Inflammatory macrophage treated with lipopolysaccharide for 4 hours (primary cell): ENCODE measurements around the gene OR51E2.
A peak's percentile ranks its signal among the peaks of the same experiment; 100 is the strongest.

Source experiments
- DNase-seq: peaks from one replicate; pipeline ENCODE4 v3.0.0-alpha.2; 2020

OR51E2 gene

GRCh38 chr11:4658629-4659445 is 38.8 kb downstream of the OR51E2 start:
- DNase-seq = no peak

DNA sequence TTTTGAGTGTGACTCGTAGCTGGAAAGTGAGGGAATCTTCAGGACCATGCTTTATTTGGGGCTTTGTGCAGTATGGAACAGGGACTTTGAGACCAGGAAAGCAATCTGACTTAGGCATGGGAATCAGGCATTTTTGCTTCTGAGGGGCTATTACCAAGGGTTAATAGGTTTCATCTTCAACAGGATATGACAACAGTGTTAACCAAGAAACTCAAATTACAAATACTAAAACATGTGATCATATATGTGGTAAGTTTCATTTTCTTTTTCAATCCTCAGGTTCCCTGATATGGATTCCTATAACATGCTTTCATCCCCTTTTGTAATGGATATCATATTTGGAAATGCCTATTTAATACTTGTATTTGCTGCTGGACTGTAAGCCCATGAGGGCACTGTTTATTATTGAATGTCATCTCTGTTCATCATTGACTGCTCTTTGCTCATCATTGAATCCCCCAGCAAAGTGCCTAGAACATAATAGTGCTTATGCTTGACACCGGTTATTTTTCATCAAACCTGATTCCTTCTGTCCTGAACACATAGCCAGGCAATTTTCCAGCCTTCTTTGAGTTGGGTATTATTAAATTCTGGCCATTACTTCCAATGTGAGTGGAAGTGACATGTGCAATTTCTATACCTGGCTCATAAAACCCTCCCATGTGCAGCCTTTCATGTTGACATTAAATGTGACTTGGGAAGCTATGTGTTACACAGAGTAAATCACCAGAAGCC is 42.9 kb downstream of the OR51E2 start:
- DNase-seq = peak; percentile 7

- no peak for DNase-seq
These were observed 49.9 kb downstream of the OR51E2 start for GRCh38 chr11:4647766-4648165.

DNA sequence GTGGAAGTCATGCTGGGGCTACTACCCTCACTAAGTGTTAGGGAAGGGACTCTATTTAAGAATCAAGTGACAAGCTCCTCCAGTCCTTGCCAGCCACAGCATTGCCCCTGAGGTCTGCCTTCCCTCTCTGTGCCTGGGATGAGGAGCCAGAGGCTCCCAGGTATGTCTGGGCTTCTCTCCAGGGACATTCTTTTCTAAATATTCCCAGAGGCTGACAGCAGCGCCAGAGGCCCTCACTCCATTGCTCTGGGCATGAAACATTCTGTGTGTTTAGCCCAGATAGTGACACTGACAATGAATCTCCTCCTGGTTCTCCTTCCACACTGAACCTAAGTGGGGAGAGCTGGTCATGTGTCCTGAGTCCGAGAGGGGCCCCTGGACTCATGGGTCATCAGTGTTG is 51.7 kb downstream of the OR51E2 start:
- DNase-seq = no peak

DNA sequence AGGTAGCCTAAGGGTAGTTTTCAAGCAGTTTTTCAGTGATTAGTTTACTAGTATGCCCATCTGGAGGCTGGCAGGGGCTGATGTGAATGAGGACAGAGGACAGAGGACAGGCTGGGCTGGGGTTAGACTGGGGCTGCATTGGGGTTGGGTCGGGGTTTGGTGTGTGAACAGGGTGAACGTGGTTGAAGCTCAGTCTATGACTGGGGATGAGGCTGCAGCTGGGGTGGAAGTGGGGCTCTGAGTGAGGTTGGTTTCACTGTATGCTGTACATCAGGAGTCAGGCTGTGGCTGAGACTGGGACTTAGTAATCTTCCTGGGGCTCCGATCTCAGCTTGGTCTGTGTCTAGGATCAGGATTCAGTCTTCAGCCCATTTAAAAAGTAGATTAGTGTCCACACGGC is 53.4 kb downstream of the OR51E2 start:
- no peak for DNase-seq

- DNase-seq = no peak
These were observed 54.0 kb downstream of the OR51E2 start, which contains the start of gene OR51E1 for GRCh38 chr11:4643682-4644081. Gene OR51E1 (plus strand): TSS chr11:4643982. CDS start chr11:4652527, 8,545 bp downstream.

DNA sequence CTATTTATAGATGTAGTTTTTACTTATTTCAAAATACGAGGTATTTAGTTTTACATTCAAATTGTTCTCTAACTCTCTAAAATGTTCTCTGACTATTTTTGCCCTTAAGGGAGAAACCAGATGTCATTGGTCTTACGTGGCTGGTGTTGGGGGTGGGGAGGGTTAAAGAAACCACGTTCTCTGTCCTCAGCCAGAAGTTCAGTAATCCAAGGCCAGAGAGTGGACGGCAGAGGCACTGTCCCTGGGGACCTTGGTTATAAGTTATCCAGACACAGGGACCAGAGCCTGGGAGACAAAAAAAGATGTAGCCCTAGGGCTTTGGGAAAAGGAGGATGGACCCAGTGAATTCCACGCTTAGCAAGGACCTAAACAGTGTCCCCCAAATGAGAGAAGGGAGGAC is 54.6 kb downstream of the OR51E2 start:
- no peak for DNase-seq

GRCh38 chr11:4642043-4642442 is 55.6 kb downstream of the OR51E2 start:
- no peak for DNase-seq

DNA sequence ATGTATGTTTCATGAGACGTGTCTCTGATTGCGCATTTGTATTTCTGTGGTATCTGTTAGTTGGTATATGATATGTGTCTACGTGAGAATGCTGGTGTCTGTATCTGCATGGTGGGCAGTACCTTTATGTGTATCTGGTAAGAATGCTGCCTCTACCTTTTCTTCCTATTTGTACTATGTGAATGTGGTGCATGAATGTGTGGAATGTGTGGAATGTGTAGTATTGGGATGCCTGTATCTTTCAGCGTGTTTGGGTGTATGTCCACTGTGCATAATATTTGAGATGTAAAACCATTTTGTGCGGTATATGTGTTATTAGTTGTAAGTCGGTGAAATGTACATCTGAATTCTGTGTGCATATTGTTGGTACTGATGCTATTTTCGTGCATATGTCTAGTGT is 56.2 kb downstream of the OR51E2 start:
- no peak for DNase-seq

DNA sequence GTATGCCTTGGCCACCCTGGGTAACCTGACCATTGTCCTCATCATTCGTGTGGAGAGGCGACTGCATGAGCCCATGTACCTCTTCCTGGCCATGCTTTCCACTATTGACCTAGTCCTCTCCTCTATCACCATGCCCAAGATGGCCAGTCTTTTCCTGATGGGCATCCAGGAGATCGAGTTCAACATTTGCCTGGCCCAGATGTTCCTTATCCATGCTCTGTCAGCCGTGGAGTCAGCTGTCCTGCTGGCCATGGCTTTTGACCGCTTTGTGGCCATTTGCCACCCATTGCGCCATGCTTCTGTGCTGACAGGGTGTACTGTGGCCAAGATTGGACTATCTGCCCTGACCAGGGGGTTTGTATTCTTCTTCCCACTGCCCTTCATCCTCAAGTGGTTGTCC is 57.7 kb downstream of the OR51E2 start:
- DNase-seq = no peak

DNA sequence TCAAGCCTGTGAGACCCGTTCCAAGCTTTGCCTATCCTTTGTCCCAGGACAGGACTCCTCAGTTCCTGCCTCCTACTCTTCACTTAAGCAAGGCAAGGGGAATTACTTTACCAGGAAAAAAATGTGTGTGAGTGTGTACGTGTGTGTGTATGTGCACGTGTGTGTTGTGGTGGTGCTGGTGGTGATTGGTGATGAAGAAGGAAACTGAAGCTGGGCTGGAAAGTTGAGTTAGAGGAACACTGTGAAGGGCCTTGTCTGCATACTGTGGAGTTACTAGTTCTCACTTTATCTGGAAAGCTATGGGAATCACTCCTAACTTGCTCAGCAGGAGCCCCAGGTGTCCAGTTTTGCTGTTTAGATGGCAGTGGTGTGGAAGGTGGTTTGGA is 60.0 kb downstream of the OR51E2 start:
- DNase-seq = no peak

DNA sequence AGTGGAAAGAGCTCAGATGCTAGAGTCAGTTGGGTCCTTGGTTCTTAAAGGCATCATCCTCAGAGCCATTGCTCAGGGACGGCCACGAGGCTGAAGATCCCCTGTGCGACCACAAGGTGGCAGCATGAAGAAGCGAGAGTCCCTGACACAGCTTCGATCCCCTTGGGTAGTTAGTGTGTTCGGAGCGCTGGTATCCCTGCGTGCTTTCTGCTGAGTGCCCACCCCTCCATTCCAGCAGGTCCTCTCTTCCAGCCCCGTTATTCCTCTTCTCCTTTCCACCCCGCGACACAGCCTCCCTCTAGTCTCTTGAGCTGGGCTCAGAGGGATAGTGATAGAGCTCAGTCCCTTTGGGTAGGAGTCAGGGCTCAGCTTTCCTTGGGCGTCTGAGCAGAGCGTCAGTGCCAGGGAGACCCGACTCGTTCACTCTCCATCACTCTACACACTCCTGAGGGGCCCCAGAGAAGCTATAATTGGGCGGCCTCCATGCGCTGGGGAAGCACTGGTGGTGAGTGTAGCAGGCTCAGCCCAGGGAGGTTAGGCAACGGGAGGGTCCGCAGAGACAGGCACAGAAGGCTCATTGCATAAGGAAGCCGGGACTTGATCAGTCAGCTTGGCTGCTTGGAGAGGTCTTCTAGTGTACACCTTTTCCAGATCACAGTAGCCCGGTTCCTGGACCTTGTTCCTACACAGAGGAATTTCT is 60.5 kb downstream of the OR51E2 start, which contains the start of gene OR51D1:
TSS of gene OR51D1 (plus strand) at position 516 of the 700 bp plus-strand sequence. CDS start 2,314 bp downstream, outside the sequence.
- peak; percentile 49 for DNase-seq

DNA sequence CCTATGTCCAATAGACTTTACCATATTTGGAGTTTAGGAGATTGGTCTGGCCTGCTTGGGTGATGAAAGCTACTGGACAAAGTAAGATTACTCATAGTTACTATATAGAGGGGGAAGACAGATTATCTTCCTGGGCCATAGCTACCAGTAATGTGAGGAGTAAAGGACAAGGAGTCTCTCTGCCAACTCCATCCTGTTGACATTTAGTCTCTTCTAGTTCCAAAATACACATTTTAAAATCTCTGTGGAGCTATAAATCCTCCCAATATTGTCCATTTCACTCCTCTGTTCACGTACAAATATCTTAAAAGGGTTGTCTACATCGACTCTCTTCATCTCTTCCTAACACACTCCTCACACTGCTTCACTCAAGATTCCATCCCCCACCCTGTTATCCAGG is 61.5 kb downstream of the OR51E2 start:
- no peak for DNase-seq
